ENCODE measurements around the gene NUP35.
A peak's percentile ranks its signal among the peaks of the same experiment; 100 is the strongest.

NUP35 gene

GRCh38 chr2:183124222-183124956 lies at the start of gene NUP35:
NUP35 (plus strand) TSS chr2:183124443; CDS start chr2:183124458, 15 bp downstream.
- peak within 1 kb of the TSS; percentile 97 for H3K4me3 ChIP-seq (ENCODE audit: control insufficient read depth, low read depth, low read length)
- TF ChIP-seq, protein P1, sequence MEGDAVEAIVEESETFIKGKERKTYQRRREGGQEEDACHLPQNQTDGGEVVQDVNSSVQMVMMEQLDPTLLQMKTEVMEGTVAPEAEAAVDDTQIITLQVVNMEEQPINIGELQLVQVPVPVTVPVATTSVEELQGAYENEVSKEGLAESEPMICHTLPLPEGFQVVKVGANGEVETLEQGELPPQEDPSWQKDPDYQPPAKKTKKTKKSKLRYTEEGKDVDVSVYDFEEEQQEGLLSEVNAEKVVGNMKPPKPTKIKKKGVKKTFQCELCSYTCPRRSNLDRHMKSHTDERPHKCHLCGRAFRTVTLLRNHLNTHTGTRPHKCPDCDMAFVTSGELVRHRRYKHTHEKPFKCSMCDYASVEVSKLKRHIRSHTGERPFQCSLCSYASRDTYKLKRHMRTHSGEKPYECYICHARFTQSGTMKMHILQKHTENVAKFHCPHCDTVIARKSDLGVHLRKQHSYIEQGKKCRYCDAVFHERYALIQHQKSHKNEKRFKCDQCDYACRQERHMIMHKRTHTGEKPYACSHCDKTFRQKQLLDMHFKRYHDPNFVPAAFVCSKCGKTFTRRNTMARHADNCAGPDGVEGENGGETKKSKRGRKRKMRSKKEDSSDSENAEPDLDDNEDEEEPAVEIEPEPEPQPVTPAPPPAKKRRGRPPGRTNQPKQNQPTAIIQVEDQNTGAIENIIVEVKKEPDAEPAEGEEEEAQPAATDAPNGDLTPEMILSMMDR (conservative IDR thresholded peaks at IDR 0.05; ENCODE audit: control insufficient read depth, insufficient read depth, low read depth, low read length), result no peak
- peak; percentile 89 for DNase-seq (ENCODE audit: low read depth)

- no peak for DNase-seq (ENCODE audit: low read depth)
- TF ChIP-seq, protein P1 (conservative IDR thresholded peaks at IDR 0.05; ENCODE audit: control insufficient read depth, insufficient read depth, low read depth, low read length), result no peak
- H3K4me3 ChIP-seq (ENCODE audit: control insufficient read depth, low read depth, low read length), result peak overlapping the region; percentile 80
Measured at GRCh38 chr2:183078163-183078463, 46.1 kb upstream of the NUP35 start.

- peak; percentile 93 for DNase-seq (ENCODE audit: low read depth)
- H3K4me3 ChIP-seq (ENCODE audit: control insufficient read depth, low read depth, low read length), result peak within 1 kb of the TSS; percentile 80
- TF ChIP-seq, protein P1 (conservative IDR thresholded peaks at IDR 0.05; ENCODE audit: control insufficient read depth, insufficient read depth, low read depth, low read length), result no peak
Measured at GRCh38 chr2:183078464-183079138, 45.6 kb upstream of the NUP35 start, which contains the start of gene DUSP19. DUSP19 (plus strand) TSS chr2:183078747; CDS start chr2:183078934, 187 bp downstream.

DNA sequence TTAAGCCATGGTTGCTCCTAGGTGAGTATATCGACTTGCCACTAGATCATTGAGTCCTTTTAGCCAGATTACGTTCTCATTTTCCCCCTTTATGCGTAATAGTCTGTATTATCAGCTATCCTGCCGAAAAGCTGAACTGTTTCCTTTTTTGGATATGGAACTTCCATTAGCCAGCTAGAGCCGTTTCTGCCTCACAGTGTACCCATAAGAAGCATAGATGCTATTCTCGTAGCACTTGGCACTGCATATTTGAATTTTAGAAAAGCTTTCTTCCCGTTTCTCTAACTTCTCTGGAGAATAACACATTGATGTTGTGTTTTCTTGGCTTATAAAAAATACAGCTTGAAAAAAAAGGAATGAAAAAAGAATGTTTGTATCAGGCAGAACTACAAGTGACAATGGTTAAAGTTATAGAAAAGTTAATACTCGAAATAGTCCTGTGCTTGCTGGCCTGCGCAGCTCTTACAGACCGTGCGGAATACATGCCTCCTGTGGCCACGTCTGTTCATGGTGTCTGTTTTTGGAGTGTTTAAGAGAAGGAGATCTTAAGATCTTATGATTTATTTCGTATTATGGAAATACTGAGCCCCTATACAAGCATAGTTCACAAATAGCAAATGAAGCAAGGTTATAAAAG lies 45.0 kb upstream of the NUP35 start:
- TF ChIP-seq, protein P1 (conservative IDR thresholded peaks at IDR 0.05; ENCODE audit: control insufficient read depth, insufficient read depth, low read depth, low read length), result no peak
- H3K4me3 ChIP-seq (ENCODE audit: control insufficient read depth, low read depth, low read length), result peak overlapping the region; percentile 80
- peak; percentile 38 for DNase-seq (ENCODE audit: low read depth)

- peak; percentile 62 for DNase-seq (ENCODE audit: low read depth)
- TF ChIP-seq, protein P1 (conservative IDR thresholded peaks at IDR 0.05; ENCODE audit: control insufficient read depth, insufficient read depth, low read depth, low read length), result no peak
- H3K4me3 ChIP-seq (ENCODE audit: control insufficient read depth, low read depth, low read length), result no peak overlapping the region
Measured at GRCh38 chr2:183081911-183082310, 42.3 kb upstream of the NUP35 start.

GRCh38 chr2:183088061-183088460 lies 36.2 kb upstream of the NUP35 start:
- no peak for DNase-seq (ENCODE audit: low read depth)
- TF ChIP-seq, protein P1 (conservative IDR thresholded peaks at IDR 0.05; ENCODE audit: control insufficient read depth, insufficient read depth, low read depth, low read length), result no peak
- H3K4me3 ChIP-seq (ENCODE audit: control insufficient read depth, low read depth, low read length), result no peak overlapping the region
